Hepatocyte (in vitro differentiated cells): ENCODE results near the gene HDAC5.

Experiments
- CTCF ChIP-seq: fragments of 200-600 bp; sonication (generic); IDR thresholded peaks from 2 replicates; pipeline ENCODE4 v1.5.1; 2016; ENCODE audit warnings: antibody characterized with exemption, mild to moderate bottlenecking; ENCODE audit not compliant: poor library complexity
- EZH2phosphoT487 ChIP-seq: fragments of 200-600 bp; sonication (generic); IDR thresholded peaks from one replicate; pipeline ENCODE4 v1.6.1; 2018; ENCODE audit warnings: antibody characterized with exemption, mild to moderate bottlenecking, low read depth, moderate library complexity; ENCODE audit not compliant: unreplicated experiment, severe bottlenecking

GRCh38 chr17:44147812-44148211 is 24.4 kb upstream of the HDAC5 start:
- TF ChIP-seq EZH2phosphoT487: no peak
- TF ChIP-seq CTCF: no peak
